Measurements from ENCODE around the gene CCDC178. TPM values are rescaled to one million over a fixed set of nuclear protein-coding genes. Genes with fewer than 3 reads are reported as not detected.

Gene CCDC178
- total RNA-seq, 2 experiments from 2014 or later = not detected

DNA sequence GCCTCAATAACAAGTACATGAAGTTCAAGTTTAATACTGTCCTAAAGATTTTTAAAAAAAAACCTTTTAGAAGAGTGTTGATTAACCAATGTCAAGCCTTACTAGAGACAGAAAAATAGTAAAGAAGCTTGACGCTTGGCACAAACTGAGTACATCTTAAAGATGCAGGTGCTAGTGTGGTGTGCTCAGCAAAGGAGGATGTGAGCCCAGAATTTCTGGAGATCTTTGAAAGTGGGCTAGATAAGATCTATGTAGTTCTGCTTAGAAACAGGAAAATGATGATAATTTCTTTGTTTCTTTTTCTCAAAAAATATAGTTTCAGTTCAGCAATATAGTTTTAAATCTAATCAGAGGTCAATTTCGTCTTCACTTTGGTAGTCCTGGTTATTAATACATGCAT, 549.4 kb downstream of the CCDC178 start:
- intact Hi-C loops (cut with micrococcal nuclease) = no loop called here
- CTCF ChIA-PET = no interaction called here
- H3K4me1 Mint-ChIP-seq (ENCODE audit: low read depth) = no peaks in the 10 kb centered on the region
- ATAC-seq (no peak), DNase-seq (no peak)
- no peaks in the 10 kb centered on the region for H3K36me3 Mint-ChIP-seq (ENCODE audit: low read depth)
- POLR2A ChIA-PET = no interaction called here
- no peak overlapping the region for H3K4me3 Mint-ChIP-seq
- no peak overlapping the region for H3K27ac Mint-ChIP-seq
- H3K27me3 Mint-ChIP-seq = no peaks in the 10 kb centered on the region
- peaks cover 2% of the 10 kb centered on the region for H3K9me3 Mint-ChIP-seq
- TF ChIP-seq, protein P1, sequence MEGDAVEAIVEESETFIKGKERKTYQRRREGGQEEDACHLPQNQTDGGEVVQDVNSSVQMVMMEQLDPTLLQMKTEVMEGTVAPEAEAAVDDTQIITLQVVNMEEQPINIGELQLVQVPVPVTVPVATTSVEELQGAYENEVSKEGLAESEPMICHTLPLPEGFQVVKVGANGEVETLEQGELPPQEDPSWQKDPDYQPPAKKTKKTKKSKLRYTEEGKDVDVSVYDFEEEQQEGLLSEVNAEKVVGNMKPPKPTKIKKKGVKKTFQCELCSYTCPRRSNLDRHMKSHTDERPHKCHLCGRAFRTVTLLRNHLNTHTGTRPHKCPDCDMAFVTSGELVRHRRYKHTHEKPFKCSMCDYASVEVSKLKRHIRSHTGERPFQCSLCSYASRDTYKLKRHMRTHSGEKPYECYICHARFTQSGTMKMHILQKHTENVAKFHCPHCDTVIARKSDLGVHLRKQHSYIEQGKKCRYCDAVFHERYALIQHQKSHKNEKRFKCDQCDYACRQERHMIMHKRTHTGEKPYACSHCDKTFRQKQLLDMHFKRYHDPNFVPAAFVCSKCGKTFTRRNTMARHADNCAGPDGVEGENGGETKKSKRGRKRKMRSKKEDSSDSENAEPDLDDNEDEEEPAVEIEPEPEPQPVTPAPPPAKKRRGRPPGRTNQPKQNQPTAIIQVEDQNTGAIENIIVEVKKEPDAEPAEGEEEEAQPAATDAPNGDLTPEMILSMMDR (IDR thresholded peaks at IDR 0.05) = no peak

DNA sequence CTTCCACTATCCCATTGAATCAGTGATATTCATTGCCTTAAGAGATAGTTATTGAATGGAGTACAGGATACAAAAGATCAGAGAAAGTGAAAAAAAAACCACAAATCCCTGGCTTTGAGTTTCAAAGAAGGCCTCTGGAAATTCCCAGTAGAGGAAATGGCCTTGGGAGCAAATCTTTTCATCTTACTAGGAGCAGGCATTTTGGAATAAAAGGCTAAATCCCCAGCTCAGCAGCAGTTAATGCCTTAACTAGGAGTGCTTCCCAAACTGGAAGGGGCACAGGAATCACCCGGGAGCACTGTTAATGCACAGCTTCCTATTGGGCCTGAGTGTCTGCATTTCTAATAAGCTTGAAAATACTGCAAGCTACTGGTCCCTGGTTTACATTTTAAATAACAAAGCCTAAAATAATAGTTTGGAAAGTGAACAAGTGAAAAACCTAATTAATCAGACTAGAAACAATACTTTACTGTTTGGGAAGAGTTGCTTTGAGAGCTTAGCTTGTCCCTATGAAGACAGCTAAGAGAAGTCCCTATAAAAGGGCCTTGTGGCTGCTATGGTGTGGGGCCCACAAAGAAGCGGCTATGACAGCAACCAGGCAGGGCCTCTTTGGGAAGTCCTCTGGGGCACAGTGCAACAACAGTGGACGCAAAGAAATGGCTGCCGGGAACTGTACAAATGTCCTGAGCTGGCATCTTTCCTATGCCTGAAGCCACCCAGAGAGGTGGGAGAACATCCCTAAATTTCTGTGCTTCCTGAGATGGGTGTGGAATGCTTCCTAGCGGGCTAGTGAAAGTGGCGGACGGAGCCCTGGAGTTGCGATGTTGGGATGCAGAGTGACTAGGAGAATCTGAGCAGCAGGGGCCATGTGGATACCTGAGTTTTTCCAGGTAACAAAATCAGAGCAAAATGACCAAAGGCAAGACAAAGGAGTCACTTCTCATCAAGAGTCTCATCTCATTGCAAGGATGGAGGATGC, 550.6 kb downstream of the CCDC178 start:
- ChIA-PET POLR2A (no interaction called here), CTCF (no interaction called here)
- no peak overlapping the region for H3K4me3 Mint-ChIP-seq
- H3K27me3 Mint-ChIP-seq = no peaks in the 10 kb centered on the region
- no peak for DNase-seq
- H3K4me1 Mint-ChIP-seq (ENCODE audit: low read depth) = no peaks in the 10 kb centered on the region
- intact Hi-C loops (cut with micrococcal nuclease) = no loop called here
- H3K36me3 Mint-ChIP-seq (ENCODE audit: low read depth) = no peaks in the 10 kb centered on the region
- peaks cover 4% of the 10 kb centered on the region for H3K9me3 Mint-ChIP-seq
- TF ChIP-seq, protein P1 (IDR thresholded peaks at IDR 0.05) = no peak
- no peak overlapping the region for H3K27ac Mint-ChIP-seq
- no peak for ATAC-seq

DNA sequence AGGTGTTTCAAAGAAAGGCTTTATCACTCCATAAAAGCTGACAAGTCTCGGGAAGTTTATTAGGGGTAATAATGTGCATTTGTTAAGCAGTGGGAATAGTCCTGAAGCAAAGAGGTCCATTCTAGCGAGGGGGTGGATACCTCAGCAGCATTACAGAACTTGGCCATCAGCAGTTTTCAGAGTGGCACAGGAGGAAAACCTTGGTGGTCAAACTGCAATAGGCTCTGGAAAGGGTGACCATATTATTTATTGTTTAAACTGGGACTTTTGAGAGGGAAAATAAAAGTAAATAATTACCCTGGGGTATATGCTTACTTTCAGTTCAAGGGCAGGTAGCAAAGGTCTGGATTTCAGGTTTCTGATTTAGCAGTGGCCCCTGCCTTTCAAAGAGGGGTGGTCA, 552.2 kb downstream of the CCDC178 start:
- H3K4me1 Mint-ChIP-seq (ENCODE audit: low read depth) = no peaks in the 10 kb centered on the region
- H3K27ac Mint-ChIP-seq = no peak overlapping the region
- no peak for DNase-seq
- POLR2A ChIA-PET = no interaction called here
- intact Hi-C loops (cut with micrococcal nuclease) = no loop called here
- no peaks in the 10 kb centered on the region for H3K27me3 Mint-ChIP-seq
- CTCF ChIA-PET = no interaction called here
- H3K4me3 Mint-ChIP-seq = no peak overlapping the region
- no peak for ATAC-seq
- H3K9me3 Mint-ChIP-seq = peaks cover 4% of the 10 kb centered on the region
- no peaks in the 10 kb centered on the region for H3K36me3 Mint-ChIP-seq (ENCODE audit: low read depth)
- TF ChIP-seq, protein P1 (IDR thresholded peaks at IDR 0.05) = no peak

Other genes with a start within 250 kb of the CCDC178 start
- not detected for gene ASXL3, start 137.5 kb upstream of the CCDC178 start, total RNA-seq

Measured in activated CD8-positive, alpha-beta T cell treated with anti-CD3 and anti-CD28 coated beads for 36 hours (primary cell).